HT-29 (cell line): ENCODE data around the gene TRMT1L. TPM values are rescaled to one million over a fixed set of nuclear protein-coding genes. Genes with fewer than 3 reads are reported as not detected.
A peak's percentile ranks its signal among the peaks of the same experiment; 100 is the strongest.
"Not testable (repeated sequence)": the region's sequence is repeated elsewhere in the genome, so short reads cannot be mapped to it uniquely, and the experiment has no call there.

Source experiments
- DNase-seq: peaks from one replicate; pipeline ENCODE4 v3.0.0-alpha.2; 2015; ENCODE audit warnings: low spot score
- total RNA-seq: library from RNA; depleted of rRNA; stranded (reverse); fragments of >200 nt; shearing (Covaris generic); gene quantifications from 2 replicates; pipeline ENCODE4 v1.2.3, GENCODE V29; 2014; rRNA removed

TRMT1L gene
- 2.8 and 3.3 TPM in 2 replicates for total RNA-seq

GRCh38 chr1:185156854-185157598 is at the start of gene TRMT1L, which contains the start of gene SWT1:
TRMT1L (minus strand) TSS chr1:185156953; CDS start chr1:185156712, 241 bp downstream.
SWT1 (plus strand) TSS chr1:185157167; CDS start chr1:185160842, 3,675 bp downstream.
- DNase-seq: peak; percentile 99

- no peak for DNase-seq
These were observed 44.1 kb upstream of the TRMT1L start for GRCh38 chr1:185200889-185201288.

GRCh38 chr1:185198712-185199111 is 42.0 kb upstream of the TRMT1L start:
- not testable (repeated sequence) for DNase-seq

- DNase-seq: no peak
These were observed 37.0 kb upstream of the TRMT1L start for GRCh38 chr1:185193756-185194155.

GRCh38 chr1:185170291-185170848 is 13.6 kb upstream of the TRMT1L start:
- peak; percentile 86 for DNase-seq

- no peak for DNase-seq
These were observed 9.4 kb upstream of the TRMT1L start for GRCh38 chr1:185166106-185166505.

- no peak for DNase-seq
These were observed 5.7 kb upstream of the TRMT1L start for GRCh38 chr1:185162491-185162890.

- no peak for DNase-seq
These were observed 3.2 kb upstream of the TRMT1L start for GRCh38 chr1:185159966-185160365.

- no peak for DNase-seq
These were observed 2.0 kb upstream of the TRMT1L start for GRCh38 chr1:185158800-185159199.

- DNase-seq: peak; percentile 27
These were observed 1.1 kb upstream of the TRMT1L start for GRCh38 chr1:185157599-185158412.

GRCh38 chr1:185156288-185156853 is 382 bp downstream of the TRMT1L start:
- DNase-seq: no peak

GRCh38 chr1:185155600-185156287 is 1.0 kb downstream of the TRMT1L start:
- DNase-seq: peak; percentile 47

- peak; percentile 9 for DNase-seq
These were observed 1.7 kb downstream of the TRMT1L start for GRCh38 chr1:185154912-185155513.

- DNase-seq: peak; percentile 56
These were observed 4.5 kb downstream of the TRMT1L start for GRCh38 chr1:185152187-185152767.

GRCh38 chr1:185151215-185151614 is 5.5 kb downstream of the TRMT1L start:
- no peak for DNase-seq

- DNase-seq: no peak
These were observed 12.5 kb downstream of the TRMT1L start for GRCh38 chr1:185144233-185144632.

GRCh38 chr1:185139246-185139645 is 17.5 kb downstream of the TRMT1L start:
- DNase-seq: no peak

- no peak for DNase-seq
These were observed 18.7 kb downstream of the TRMT1L start for GRCh38 chr1:185137896-185138545.

- no peak for DNase-seq
These were observed 24.2 kb downstream of the TRMT1L start for GRCh38 chr1:185132534-185132933.

- no peak for DNase-seq
These were observed 27.0 kb downstream of the TRMT1L start for GRCh38 chr1:185129708-185130107.
